Hematopoietic multipotent progenitor cell treated with erythropoietin and hydrocortisone succinate and interleukin-3 and kit ligand, for 15 days (in vitro differentiated cells): ENCODE results near the gene MT1A.
"Not testable (repeated sequence)": the region's sequence is repeated elsewhere in the genome, so short reads cannot be mapped to it uniquely, and the experiment has no call there.

Source experiments
- DNase-seq: peaks from one replicate; pipeline ENCODE4 v3.0.0-alpha.2; 2015; ENCODE audit warnings: low spot score

MT1A gene

DNA sequence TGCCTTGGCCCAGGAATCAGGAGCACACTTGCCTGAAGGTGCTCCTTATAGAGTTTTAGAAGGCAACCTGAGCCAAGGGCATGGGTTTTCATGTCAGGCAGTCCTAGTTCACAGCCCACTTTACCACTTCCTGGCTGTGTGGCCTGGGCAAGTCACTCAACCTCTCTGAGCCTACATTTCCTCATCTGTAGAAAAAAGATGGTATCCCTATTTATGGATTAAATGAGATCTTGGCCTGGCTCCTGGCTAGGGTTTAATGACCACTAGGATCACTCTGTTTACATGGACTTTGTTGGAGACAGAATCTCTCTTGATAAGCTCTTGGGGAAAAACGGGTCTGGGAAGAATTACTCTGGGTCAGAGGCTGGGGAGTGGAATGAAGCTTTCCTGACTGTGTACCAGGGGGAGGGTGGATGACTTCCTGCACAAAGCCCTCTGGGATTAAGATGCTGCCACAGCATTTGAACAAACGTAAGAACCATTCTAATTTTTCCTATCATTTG lies 27.8 kb upstream of the MT1A start:
- no peak for DNase-seq

- DNase-seq = no peak
These were observed 27.1 kb upstream of the MT1A start for GRCh38 chr16:56611281-56611833.

DNA sequence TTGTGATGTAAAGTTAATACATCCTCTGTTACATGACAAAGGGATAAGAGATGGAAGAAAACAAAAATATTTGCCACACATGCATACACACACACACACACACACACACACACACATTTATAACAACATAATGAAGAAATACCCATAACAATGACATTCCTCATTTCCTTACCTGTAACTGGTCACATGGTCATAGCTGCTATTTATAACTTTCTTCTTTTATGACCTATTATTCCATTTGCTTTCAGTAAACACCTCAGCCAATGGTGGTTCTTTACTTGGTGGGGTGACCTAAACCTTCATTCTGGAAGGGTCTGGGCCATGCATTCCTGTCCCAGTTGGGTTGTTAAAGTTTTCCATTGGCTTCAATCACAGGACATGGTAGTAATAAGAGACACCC lies 24.8 kb upstream of the MT1A start:
- DNase-seq = no peak

DNA sequence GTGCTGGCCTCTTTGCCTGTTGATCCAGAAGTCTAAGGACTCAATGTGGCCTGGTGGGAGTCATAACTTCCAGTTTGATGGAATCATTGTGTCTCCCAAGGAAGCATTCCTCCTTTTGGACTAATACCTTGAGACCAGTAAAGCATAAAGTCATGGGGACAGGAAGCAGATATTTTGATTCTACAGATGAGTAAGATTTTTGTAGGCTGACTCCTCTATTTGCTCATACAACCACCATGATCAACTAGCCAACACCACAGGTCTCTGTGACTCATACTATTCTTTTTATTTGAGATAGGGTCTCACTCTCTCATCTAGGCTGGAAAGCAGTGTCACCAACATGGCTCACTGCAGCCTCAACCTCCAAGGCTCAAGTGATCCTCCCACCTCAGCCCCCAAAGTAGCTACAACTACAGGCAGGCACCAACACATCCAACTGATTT lies 23.9 kb upstream of the MT1A start:
- DNase-seq = no peak

GRCh38 chr16:56615353-56615752 lies 23.1 kb upstream of the MT1A start:
- DNase-seq = no peak

- no peak for DNase-seq
These were observed 21.8 kb upstream of the MT1A start for GRCh38 chr16:56616608-56617211.

DNA sequence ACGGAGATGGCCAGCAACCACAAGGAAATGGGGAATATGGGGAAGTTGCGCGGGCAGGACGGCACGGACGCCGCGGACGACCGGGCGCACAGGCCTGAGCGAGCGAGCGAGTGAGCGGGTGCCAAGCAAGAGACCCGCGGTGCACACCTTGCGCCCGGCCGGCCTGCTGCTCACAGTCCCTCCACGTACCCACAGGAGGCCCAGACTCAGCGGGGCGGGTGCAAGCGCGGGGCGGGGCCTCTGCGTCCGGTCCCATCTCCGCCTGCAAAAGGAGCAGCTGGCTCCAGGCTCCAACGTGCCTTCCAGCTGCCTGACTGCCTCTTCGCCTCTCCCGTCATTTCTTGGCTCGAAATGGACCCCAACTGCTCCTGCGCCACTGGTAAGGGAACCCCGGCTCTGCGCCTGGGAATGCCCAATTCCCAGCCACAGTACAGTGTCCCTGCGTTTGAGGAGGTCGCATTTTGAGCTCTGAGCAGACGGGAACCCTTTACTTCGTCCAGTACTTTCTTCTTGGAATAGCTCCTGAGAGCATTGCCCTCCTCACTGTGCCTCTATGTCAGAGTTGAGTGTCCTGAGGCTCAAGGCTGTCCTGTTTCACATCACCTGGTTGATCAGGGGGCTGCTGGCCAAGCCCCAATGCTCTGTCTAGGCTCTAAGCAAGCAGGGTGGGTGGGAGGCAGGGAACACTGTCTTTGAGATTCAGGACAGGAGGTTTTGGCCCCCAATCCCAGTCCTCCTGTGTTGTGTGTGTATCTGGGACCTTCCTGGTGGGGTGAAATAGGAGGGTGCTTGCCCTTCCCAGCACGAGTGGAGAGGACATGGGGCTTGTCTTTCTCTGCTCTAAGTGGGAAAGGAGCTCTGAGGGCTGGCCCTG lies 21.0 kb upstream of the MT1A start:
- DNase-seq = no peak

DNA sequence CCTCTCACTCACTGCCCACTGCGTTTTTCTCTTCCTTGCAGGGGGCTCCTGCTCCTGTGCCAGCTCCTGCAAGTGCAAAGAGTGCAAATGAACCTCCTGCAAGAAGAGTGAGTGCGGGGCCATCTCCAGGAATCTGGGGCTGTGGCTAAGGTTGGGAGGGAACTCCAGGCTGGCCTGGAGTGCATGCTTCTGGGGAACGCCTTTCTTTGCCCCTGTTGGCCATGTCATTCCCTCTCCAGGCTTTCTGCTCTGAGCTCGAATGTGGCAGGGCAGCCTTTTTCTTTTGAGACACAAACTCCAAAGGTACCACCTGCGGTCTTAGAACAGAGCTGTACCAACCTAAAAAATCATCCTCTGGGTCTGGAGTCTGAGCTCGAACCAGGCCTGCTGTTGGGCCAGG lies 20.3 kb upstream of the MT1A start:
- no peak for DNase-seq

GRCh38 chr16:56620339-56620897 lies 18.0 kb upstream of the MT1A start:
- DNase-seq = no peak

GRCh38 chr16:56621665-56622445 lies 16.6 kb upstream of the MT1A start:
- not testable (repeated sequence) for DNase-seq

GRCh38 chr16:56623184-56623583 lies 15.3 kb upstream of the MT1A start:
- DNase-seq = not testable (repeated sequence)

- no peak for DNase-seq
These were observed 14.8 kb upstream of the MT1A start for GRCh38 chr16:56623637-56624036.

GRCh38 chr16:56625140-56625942 lies 13.1 kb upstream of the MT1A start, which contains the start of gene MT1E:
Gene MT1E (plus strand): TSS chr16:56625781. CDS start chr16:56625852, 71 bp downstream.
- DNase-seq = no peak

DNA sequence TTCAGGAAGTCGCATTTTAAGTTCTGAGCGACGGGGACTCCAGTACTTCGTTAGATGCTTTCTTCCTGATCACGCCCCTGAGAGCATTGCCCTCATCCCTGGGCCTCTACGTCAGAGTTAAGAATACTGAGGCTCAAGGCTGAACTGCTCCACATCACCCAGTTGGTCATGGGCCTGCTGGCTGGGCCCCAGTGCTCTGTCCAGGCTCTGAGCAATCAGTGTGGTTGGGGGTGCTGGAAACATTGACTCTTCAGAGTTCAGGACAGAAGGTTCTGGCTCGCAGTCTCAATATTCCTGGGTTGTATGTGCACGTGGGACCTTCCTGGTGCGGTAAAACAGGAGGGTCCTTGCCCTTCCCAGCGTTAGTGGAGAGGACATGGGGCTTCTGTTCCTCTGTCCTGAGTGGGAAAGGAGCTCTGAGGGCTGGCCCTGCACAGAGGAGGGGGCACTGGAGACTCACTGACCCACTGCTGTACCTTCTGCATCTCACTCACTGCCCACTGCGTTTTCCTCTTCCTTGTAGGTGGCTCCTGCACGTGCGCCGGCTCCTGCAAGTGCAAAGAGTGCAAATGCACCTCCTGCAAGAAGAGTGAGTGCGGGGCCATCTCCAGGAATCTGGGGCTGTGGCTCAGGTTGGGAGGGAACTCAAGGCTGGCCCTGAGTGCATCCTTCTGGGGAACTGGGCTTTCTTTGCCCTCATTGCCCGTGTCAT lies 12.4 kb upstream of the MT1A start:
- no peak for DNase-seq

DNA sequence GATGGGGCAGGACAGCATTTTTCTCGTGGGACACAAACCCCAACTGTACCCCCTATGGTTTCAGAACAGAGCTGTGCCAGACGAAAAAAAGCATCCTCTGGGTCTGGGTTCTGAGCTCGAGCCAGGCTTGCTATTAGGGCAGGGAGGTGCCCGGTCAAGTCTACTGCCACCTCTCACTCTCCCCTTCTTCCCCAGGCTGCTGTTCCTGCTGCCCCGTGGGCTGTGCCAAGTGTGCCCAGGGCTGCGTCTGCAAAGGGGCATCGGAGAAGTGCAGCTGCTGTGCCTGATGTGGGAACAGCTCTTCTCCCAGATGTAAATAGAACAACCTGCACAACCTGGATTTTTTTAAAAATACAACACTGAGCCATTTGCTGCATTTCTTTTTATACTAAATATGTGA lies 11.8 kb upstream of the MT1A start:
- no peak for DNase-seq

DNA sequence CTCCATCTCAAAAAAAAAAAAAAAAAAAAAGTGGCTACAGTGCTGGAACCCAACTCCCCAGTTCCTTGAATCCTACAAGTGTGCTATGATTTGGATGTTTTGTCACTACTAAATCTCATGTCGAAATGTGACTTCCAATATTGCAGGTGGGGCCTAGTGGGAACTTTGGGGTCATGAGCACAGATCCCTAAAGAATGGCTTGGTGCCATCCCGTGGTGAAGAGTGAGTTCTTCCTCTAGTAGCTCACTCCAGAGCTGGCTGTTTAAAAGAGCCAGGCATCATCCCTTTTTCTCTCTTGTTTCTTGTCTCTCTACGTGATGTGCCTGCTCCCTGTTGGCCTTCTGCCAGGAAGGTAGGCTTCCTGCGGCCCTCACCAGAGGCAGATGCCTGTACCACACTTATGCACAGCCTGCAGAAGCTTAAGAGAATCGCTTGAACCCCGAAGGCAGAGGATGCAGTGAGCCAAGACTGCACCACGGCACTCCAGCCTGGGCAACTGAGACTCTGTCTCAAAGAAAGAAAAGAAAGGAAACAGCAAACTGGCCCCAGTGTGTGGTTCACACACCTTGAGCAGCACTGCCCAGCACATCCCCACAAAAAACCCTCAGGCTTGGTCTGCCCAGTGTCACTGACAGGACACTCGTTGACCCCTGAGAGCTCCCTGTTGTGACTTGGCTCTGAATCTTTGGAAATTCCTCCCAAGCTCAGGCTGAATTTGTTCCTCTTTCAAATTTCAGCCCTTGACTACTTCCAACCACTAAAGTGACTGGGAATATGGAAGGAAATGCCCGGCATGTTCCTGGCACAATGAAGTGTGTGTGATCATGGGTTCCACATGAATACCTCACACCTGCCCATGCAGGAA lies 9.7 kb upstream of the MT1A start:
- DNase-seq = no peak

GRCh38 chr16:56629531-56629930 lies 8.9 kb upstream of the MT1A start:
- DNase-seq = no peak

DNA sequence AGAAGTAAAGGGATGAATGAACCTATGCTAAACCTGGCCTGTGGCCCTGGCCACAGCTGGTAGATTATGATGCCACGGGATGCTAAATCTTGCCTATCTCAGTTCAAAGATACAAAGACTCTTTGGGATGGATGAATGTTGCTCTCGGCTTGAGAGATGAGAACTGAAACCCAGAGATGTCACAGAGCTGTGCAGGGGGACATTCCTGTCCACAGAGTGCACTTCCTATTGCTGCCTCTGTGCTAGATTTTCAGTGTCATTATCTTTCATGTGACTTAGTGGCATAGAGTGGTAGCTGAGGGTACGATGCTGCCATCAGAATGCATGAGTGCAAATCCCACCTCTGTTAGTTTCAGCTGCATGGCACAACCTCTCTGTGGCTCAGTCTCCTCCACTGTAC lies 8.3 kb upstream of the MT1A start:
- no peak for DNase-seq

DNA sequence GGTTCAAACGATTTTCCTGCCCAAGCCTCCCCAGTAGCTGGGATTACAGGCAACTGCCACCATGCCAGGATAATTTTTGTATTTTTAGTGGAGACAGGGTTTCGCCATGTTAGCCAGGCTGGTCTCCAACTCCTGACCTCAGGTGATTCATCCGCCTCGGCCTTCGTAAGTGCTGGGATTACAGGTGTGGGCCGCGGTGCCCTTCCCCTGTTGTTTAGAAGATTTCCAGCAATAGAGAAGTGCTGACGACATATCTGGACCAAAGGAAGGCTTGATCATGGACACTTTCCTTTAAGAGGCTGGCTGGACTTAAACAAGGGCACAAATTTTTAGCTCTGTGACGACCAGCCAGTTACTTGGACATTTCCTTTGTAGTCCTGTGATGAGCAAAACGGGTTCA lies 7.3 kb upstream of the MT1A start:
- DNase-seq = no peak

DNA sequence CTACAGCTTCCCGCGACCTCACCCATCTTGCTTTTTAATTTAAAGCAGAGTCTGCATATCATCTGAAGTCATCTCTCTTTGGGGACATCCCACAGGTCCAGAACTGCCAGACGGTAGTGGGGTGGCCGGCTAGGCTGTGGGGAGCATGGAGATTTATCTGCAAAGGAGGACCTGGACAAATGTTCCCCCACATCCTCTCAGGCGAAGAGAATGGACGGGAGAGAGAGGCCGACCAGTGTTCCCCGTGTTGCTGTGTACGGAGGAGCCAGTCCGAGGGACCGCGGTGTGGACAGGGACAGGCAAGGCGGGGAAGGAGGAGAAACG lies 6.7 kb upstream of the MT1A start:
- DNase-seq = no peak
